B cell (primary cell): ENCODE measurements around the gene TEPSIN. TPM values are rescaled to one million over a fixed set of nuclear protein-coding genes. Genes with fewer than 3 reads are reported as not detected.

Source experiments
- ATAC-seq: fragments of 200-7000 bp; cut with Tn5 transposase; one replicate; pipeline ENCODE4 v1.10.0; 2021; ENCODE audit warnings: low read depth, mild to moderate bottlenecking, moderate number of reproducible peaks, moderate library complexity
- CTCF ChIA-PET: fragments of 350-600 bp; sonication (Branson Sonifier 250); formaldehyde crosslinking; loops from one replicate; lab custom pipeline; 2021; ENCODE audit warnings: antibody characterized with exemption, inconsistent platforms; lab: Charles Lee
- POLR2A ChIA-PET: fragments of 350-600 bp; sonication (Branson Sonifier 250); formaldehyde crosslinking; loops from one replicate; lab custom pipeline; 2021; ENCODE audit warnings: antibody characterized with exemption; lab: Charles Lee
- DNase-seq: peaks from one replicate; pipeline ENCODE4 v3.0.0; 2013
- H2AFZ ChIP-seq: 2 replicates; pipeline ENCODE4 v1.6.1; 2012; ENCODE audit warnings: mild to moderate bottlenecking, low read depth, low read length; ENCODE audit not compliant: insufficient read depth, poor library complexity, severe bottlenecking
- H3K27ac ChIP-seq, 2 donors: 1 replicate in 1 of 2; 2 replicates in 1 of 2; pipeline ENCODE4 v1.5.1; 2012 to 2013; ENCODE audit warnings: low read length in 2 of 2, mild to moderate bottlenecking in 2 of 2, moderate library complexity in 1 of 2
- H3K27me3 ChIP-seq, 4 experiments: fragments of 200-600 bp in 1 of 4; sonication (generic) in 1 of 4; replicated peaks in 1 of 4; 1 replicate in 2 of 4; 2 replicates in 2 of 4; pipeline versions ENCODE4 v1.6.1 to v1.7.0; 2013 to 2016; ENCODE audit warnings: low read length in 3 of 4, mild to moderate bottlenecking in 2 of 4, mixed read lengths in 1 of 4, moderate library complexity in 1 of 4; ENCODE audit not compliant: insufficient read depth in 4 of 4, control insufficient read depth in 3 of 4; ENCODE audit errors: control extremely low read depth in 1 of 4
- H3K36me3 ChIP-seq, 2 experiments: replicated peaks in 1 of 2; 1 replicate in 1 of 2; 2 replicates in 1 of 2; pipeline versions ENCODE4 v1.6.1 to v1.7.1; 2013; ENCODE audit warnings: low read length in 1 of 2; ENCODE audit not compliant: insufficient read depth in 2 of 2, control insufficient read depth in 1 of 2; ENCODE audit errors: control extremely low read depth in 1 of 2, extremely low read depth in 1 of 2
- H3K4me1 ChIP-seq, 2 donors: fragments of 200-600 bp in 1 of 2; sonication (generic) in 1 of 2; 1 replicate in 1 of 2; 2 replicates in 1 of 2; pipeline versions ENCODE4 v1.5.1 to v1.6.1; 2013 to 2017; ENCODE audit warnings: low read length in 2 of 2; ENCODE audit not compliant: control insufficient read depth in 2 of 2, insufficient read depth in 2 of 2
- H3K4me2 ChIP-seq: replicated peaks from 2 replicates; pipeline ENCODE3; 2012; ENCODE audit warnings: mild to moderate bottlenecking, low read depth, low read length; ENCODE audit not compliant: poor library complexity, severe bottlenecking
- H3K4me3 ChIP-seq, 5 experiments: fragments of 200-600 bp in 1 of 5; sonication (generic) in 1 of 5; 1 replicate in 3 of 5; 2 replicates in 2 of 5; pipeline versions ENCODE4 v1.5.1 to v1.7.0; 2011 to 2016; ENCODE audit warnings: low read length in 4 of 5, mild to moderate bottlenecking in 4 of 5, low read depth in 2 of 5, control low read depth in 1 of 5, moderate library complexity in 1 of 5; ENCODE audit not compliant: insufficient read depth in 1 of 5; ENCODE audit errors: control extremely low read depth in 1 of 5, extremely low read depth in 1 of 5
- H3K79me2 ChIP-seq: fragments of 200-600 bp; sonication (generic); one replicate; pipeline ENCODE4 v1.6.0; 2016; ENCODE audit warnings: low read length; ENCODE audit not compliant: control insufficient read depth, insufficient read depth
- H3K9ac ChIP-seq: fragments of 200-600 bp; sonication (generic); 2 replicates; pipeline ENCODE4 v1.6.1; 2017; ENCODE audit warnings: mild to moderate bottlenecking, low read length, moderate library complexity
- H3K9me3 ChIP-seq, 3 donors: one replicate each; pipeline versions ENCODE4 v1.6.1 to v1.7.1; 2013; ENCODE audit warnings: low read length in 2 of 3; ENCODE audit not compliant: control insufficient read depth in 2 of 3, insufficient read depth in 1 of 3; ENCODE audit errors: control extremely low read depth in 1 of 3
- H4K20me1 ChIP-seq: 2 replicates; pipeline ENCODE4 v1.6.0; 2012; ENCODE audit warnings: mild to moderate bottlenecking, low read length; ENCODE audit not compliant: insufficient read depth, control insufficient read depth, poor library complexity, severe bottlenecking
- H3K27ac Mint-ChIP-seq: one replicate; pipeline ENCODE4 v1.8.0; 2021; ENCODE audit warnings: mixed read lengths
- H3K27me3 Mint-ChIP-seq: one replicate; pipeline ENCODE4 v1.8.0; 2021; ENCODE audit warnings: mixed read lengths
- H3K4me1 Mint-ChIP-seq: one replicate; pipeline ENCODE4 v1.8.0; 2021; ENCODE audit warnings: mixed read lengths
- H3K4me3 Mint-ChIP-seq: one replicate; pipeline ENCODE4 v1.8.0; 2021; ENCODE audit warnings: mixed read lengths
- H3K9me3 Mint-ChIP-seq: one replicate; pipeline ENCODE4 v1.8.0; 2022; ENCODE audit warnings: mixed read lengths; ENCODE audit not compliant: insufficient read depth
- CTCF ChIP-seq: fragments of 200-600 bp; IDR thresholded peaks from one replicate; pipeline ENCODE4 v1.8.0; 2022; ENCODE audit warnings: antibody characterized with exemption, mild to moderate bottlenecking
- EZH2 ChIP-seq: IDR thresholded peaks from 2 replicates; pipeline ENCODE4 v1.6.1; 2012; ENCODE audit warnings: borderline replicate concordance, low read depth, mild to moderate bottlenecking, moderate library complexity, low read length; ENCODE audit not compliant: insufficient read depth, poor library complexity, severe bottlenecking
- WGBS: methylation state at CpG from one replicate; pipeline ENCODE4 v1.1.5; 2013; ENCODE audit warnings: missing lambda C conversion rate; ENCODE audit not compliant: insufficient coverage; 5-methylcytosine and 5-hydroxymethylcytosine counted together
- intact Hi-C: fragments of 100-400 bp; cut with micrococcal nuclease; formaldehyde crosslinking; loops from one replicate; pipeline ENCODE4 v1.10.0; 2022
- polyA plus RNA-seq: library from polyadenylated mRNA; depleted of rRNA; stranded (reverse); fragments of >200 nt; gene quantifications from 2 replicates; pipeline ENCODE4 v1.2.3, GENCODE V29; 2012
- total RNA-seq, 2 donors: library from RNA; stranded (reverse); fragments of 120-200 nt in 1 of 2; gene quantifications; 1 replicate in 1 of 2; 2 replicates in 1 of 2; pipeline versions ENCODE4 v1.2.3 to v1.2.4, GENCODE V29; 2013 to 2022

The TEPSIN gene
- total and polyA plus RNA-seq, 2 donors (not counting 1 experiment from before 2014, with no cell fraction given), result 180 to 273 TPM

- H3K36me3 ChIP-seq, result peaks cover 0 to 11% of the 10 kb centered on the region in 2 experiments
- no peaks in the 10 kb centered on the region for H3K27me3 Mint-ChIP-seq
- H3K79me2 ChIP-seq, result no peaks in the 10 kb centered on the region
- TF ChIP-seq CTCF, result no peak
- no peak for TF ChIP-seq EZH2
- ATAC-seq, result no peak
- no peak overlapping the region for H2AFZ ChIP-seq
- H3K4me1 Mint-ChIP-seq, result no peaks in the 10 kb centered on the region
- ChIA-PET CTCF (no interaction called here), POLR2A (no interaction called here)
- no peaks in the 10 kb centered on the region for H3K4me1 ChIP-seq
- H3K4me3 ChIP-seq, result no peak overlapping the region
- no peaks in the 10 kb centered on the region for H3K27me3 ChIP-seq
- no peak overlapping the region for H3K9ac ChIP-seq
- no peak for DNase-seq
- no peak overlapping the region for H3K27ac ChIP-seq
- H3K9me3 ChIP-seq, result no peaks in the 10 kb centered on the region
- no peak overlapping the region for H3K4me3 Mint-ChIP-seq
- no peaks in the 10 kb centered on the region for H3K9me3 Mint-ChIP-seq
- no peak overlapping the region for H3K4me2 ChIP-seq
- 96% methylated on average over 21 of the region's 21 CpGs for WGBS
- no peaks in the 10 kb centered on the region for H4K20me1 ChIP-seq
- intact Hi-C loops, result no loop called here
- H3K27ac Mint-ChIP-seq, result no peak overlapping the region
These were observed 44.6 kb downstream of the TEPSIN start for GRCh38 chr17:81194225-81194760.

- ChIA-PET CTCF (no interaction called here), POLR2A (no interaction called here)
- H3K4me3 ChIP-seq, result no peak overlapping the region
These were observed 45.2 kb downstream of the TEPSIN start for GRCh38 chr17:81193470-81194224.

More at GRCh38 chr17:81193470-81194224, 45.2 kb downstream of the TEPSIN start:
- intact Hi-C loops, result no loop called here
- Mint-ChIP-seq H3K4me1 (no peaks in the 10 kb centered on the region), H3K9me3 (no peaks in the 10 kb centered on the region), H3K27ac (no peak overlapping the region), H3K4me3 (no peak overlapping the region), H3K27me3 (no peaks in the 10 kb centered on the region)
- H3K9me3 ChIP-seq, result no peaks in the 10 kb centered on the region
- ATAC-seq (no peak), DNase-seq (no peak)
- H3K9ac ChIP-seq, result no peak overlapping the region
- no peaks in the 10 kb centered on the region for H3K27me3 ChIP-seq
- no peak overlapping the region for H2AFZ ChIP-seq
- H3K4me2 ChIP-seq, result no peak overlapping the region
- H4K20me1 ChIP-seq, result no peaks in the 10 kb centered on the region
- no peak for TF ChIP-seq CTCF
- no peaks in the 10 kb centered on the region for H3K4me1 ChIP-seq
- H3K79me2 ChIP-seq, result no peaks in the 10 kb centered on the region
- H3K36me3 ChIP-seq, result peaks cover 0 to 11% of the 10 kb centered on the region in 2 experiments
- no peak overlapping the region for H3K27ac ChIP-seq
- WGBS, result 92% methylated on average over 38 of the region's 38 CpGs
